RWPE2 (cell line): ENCODE data around the gene NCBP1.
"Not testable (repeated sequence)": the region's sequence is repeated elsewhere in the genome, so short reads cannot be mapped to it uniquely, and the experiment has no call there.

ENCODE experiments used
- ATAC-seq: fragments of 200-7000 bp; cut with Tn5 transposase; 3 replicates; pipeline ENCODE4 v1.9.1; 2021; ENCODE audit warnings: low read depth
- DNase-seq: peaks from one replicate; pipeline ENCODE4 v3.0.0-alpha.2; 2020; ENCODE audit warnings: low spot score
- H3K27ac ChIP-seq: fragments of 450-650 bp; 2 replicates; pipeline ENCODE4 v1.5.1; 2017; ENCODE audit warnings: mild to moderate bottlenecking; ENCODE audit not compliant: poor library complexity, severe bottlenecking
- H3K27me3 ChIP-seq: fragments of 250-450 bp; sonication (Bioruptor Pico); 2 replicates; pipeline ENCODE4 v1.5.1; 2021; ENCODE audit warnings: mild to moderate bottlenecking, moderate library complexity; ENCODE audit not compliant: insufficient read depth, poor library complexity, severe bottlenecking
- H3K36me3 ChIP-seq: fragments of 250-450 bp; sonication (Bioruptor Pico); 2 replicates; pipeline ENCODE4 v1.5.1; 2020; ENCODE audit warnings: low read depth, mild to moderate bottlenecking, moderate library complexity
- H3K4me1 ChIP-seq: fragments of 250-450 bp; sonication (Bioruptor Pico); 2 replicates; pipeline ENCODE4 v1.5.1; 2021; ENCODE audit warnings: mild to moderate bottlenecking, moderate library complexity; ENCODE audit not compliant: insufficient read depth, poor library complexity, severe bottlenecking
- H3K4me3 ChIP-seq: fragments of 250-450 bp; sonication (Bioruptor Pico); 2 replicates; pipeline ENCODE4 v1.5.1; 2021; ENCODE audit warnings: mild to moderate bottlenecking, moderate library complexity; ENCODE audit not compliant: severe bottlenecking
- H3K9me3 ChIP-seq: fragments of 250-450 bp; sonication (Bioruptor Pico); 2 replicates; pipeline ENCODE4 v1.5.1; 2021; ENCODE audit warnings: mild to moderate bottlenecking, moderate library complexity; ENCODE audit not compliant: severe bottlenecking
- CTCF ChIP-seq: fragments of 450-650 bp; IDR thresholded peaks from one replicate; pipeline ENCODE4 v1.5.1; 2017; ENCODE audit warnings: mild to moderate bottlenecking, moderate library complexity; ENCODE audit not compliant: poor library complexity, severe bottlenecking

Gene NCBP1

GRCh38 chr9:97615439-97616072 is 18.1 kb upstream of the NCBP1 start:
- TF ChIP-seq CTCF, result peak; percentile 89
- H3K36me3 ChIP-seq, result peaks cover 65% of the 10 kb centered on the region
- no peaks in the 10 kb centered on the region for H3K4me1 ChIP-seq
- H3K27ac ChIP-seq, result no peak overlapping the region
- ATAC-seq (peak; percentile 60; the same call in 2 of the 3 replicates), DNase-seq (no peak)
- H3K4me3 ChIP-seq, result no peak overlapping the region
- H3K27me3 ChIP-seq, result no peaks in the 10 kb centered on the region
- H3K9me3 ChIP-seq, result no peaks in the 10 kb centered on the region

- no peak for TF ChIP-seq CTCF
- no peaks in the 10 kb centered on the region for H3K9me3 ChIP-seq
- no peak for DNase-seq
- no peak overlapping the region for H3K4me3 ChIP-seq
- no peak overlapping the region for H3K27ac ChIP-seq
- no peaks in the 10 kb centered on the region for H3K27me3 ChIP-seq
- ATAC-seq, result no peak
- H3K4me1 ChIP-seq, result no peaks in the 10 kb centered on the region
- peaks cover 61% of the 10 kb centered on the region for H3K36me3 ChIP-seq
These were observed 15.6 kb upstream of the NCBP1 start for GRCh38 chr9:97617939-97618416.

- peaks cover 48% of the 10 kb centered on the region for H3K36me3 ChIP-seq
- not testable (repeated sequence) for H3K27ac ChIP-seq, H3K9me3 ChIP-seq, ATAC-seq, DNase-seq, H3K4me1 ChIP-seq, H3K27me3 ChIP-seq, H3K4me3 ChIP-seq
These were observed 13.6 kb upstream of the NCBP1 start for GRCh38 chr9:97620063-97620462.

- not testable (repeated sequence) for DNase-seq, H3K27ac ChIP-seq, ATAC-seq, H3K27me3 ChIP-seq, H3K4me1 ChIP-seq, H3K4me3 ChIP-seq, H3K9me3 ChIP-seq
- H3K36me3 ChIP-seq, result peaks cover 52% of the 10 kb centered on the region
These were observed 11.1 kb upstream of the NCBP1 start for GRCh38 chr9:97622483-97622882.

GRCh38 chr9:97623946-97624345 is 9.7 kb upstream of the NCBP1 start:
- DNase-seq (no peak), ATAC-seq (no peak)
- Histone ChIP-seq H3K4me1 (no peaks in the 10 kb centered on the region), H3K27ac (no peak overlapping the region), H3K9me3 (no peaks in the 10 kb centered on the region), H3K4me3 (no peak overlapping the region), H3K36me3 (peaks cover 51% of the 10 kb centered on the region), H3K27me3 (no peaks in the 10 kb centered on the region)
- TF ChIP-seq CTCF, result no peak

- H3K36me3 ChIP-seq, result peaks cover 43% of the 10 kb centered on the region
- H3K9me3 ChIP-seq, result no peaks in the 10 kb centered on the region
- H3K27me3 ChIP-seq, result no peaks in the 10 kb centered on the region
- ATAC-seq, result no peak
- no peaks in the 10 kb centered on the region for H3K4me1 ChIP-seq
- no peak overlapping the region for H3K4me3 ChIP-seq
- no peak for TF ChIP-seq CTCF
- DNase-seq, result no peak
- no peak overlapping the region for H3K27ac ChIP-seq
These were observed 8.0 kb upstream of the NCBP1 start for GRCh38 chr9:97625620-97626019.
